GM12878 (cell line): ENCODE measurements around the gene ADAMTSL3. TPM values are rescaled to one million over a fixed set of nuclear protein-coding genes. Genes with fewer than 3 reads are reported as not detected.
A peak's percentile ranks its signal among the peaks of the same experiment; 100 is the strongest.

Experiments used
- ATAC-seq: fragments of 200-7000 bp; cut with Tn5 transposase; 3 replicates; pipeline ENCODE4 v1.9.1; 2020; ENCODE audit warnings: mild to moderate bottlenecking, moderate library complexity
- BruUV-seq: library from RNA; stranded (reverse); fragments of 400-500 nt; replicated peaks from 2 replicates; lab custom pipeline; 2021; lab: Mats Ljungman, UMichigan
- CTCF ChIA-PET: fragments of 300-600 bp; sonication (Branson Sonifier 250); formaldehyde crosslinking; extraction: SDS; loops from one replicate; lab custom pipeline; 2021; ENCODE audit warnings: inconsistent platforms; lab: Yijun Ruan, JAX
- POLR2A ChIA-PET: fragments of 350-600 bp; formaldehyde crosslinking; extraction: SDS; loops from one replicate; lab custom pipeline; 2021; ENCODE audit warnings: inconsistent platforms; lab: Charles Lee
- RAD21 ChIA-PET: fragments of 300-600 bp; sonication (Branson Sonifier 250); formaldehyde crosslinking; loops from one replicate; lab custom pipeline; 2023; ENCODE audit warnings: antibody characterized with exemption; ENCODE audit not compliant: unreplicated experiment; lab: Charles Lee
- SMC1A ChIA-PET: fragments of 300-600 bp; sonication (Branson Sonifier 250); formaldehyde crosslinking; loops from one replicate; lab custom pipeline; 2023; ENCODE audit not compliant: unreplicated experiment, uncharacterized antibody; lab: Charles Lee
- DNase-seq: peaks from one replicate; pipeline ENCODE4 v3.0.0-alpha.2; 2011; ENCODE audit warnings: low read depth, low spot score
- FAIRE-seq: peaks from 3 replicates; lab custom pipeline; 2011; peaks lifted over from hg19 to GRCh38; lab: Jason Lieb, UNC
- H2AFZ ChIP-seq: 2 replicates; pipeline ENCODE4 v1.6.0; 2011; ENCODE audit warnings: low read depth, low read length, control low read depth; ENCODE audit not compliant: control insufficient read depth
- H3K27ac ChIP-seq: 2 replicates; pipeline ENCODE4 v1.5.1; 2011; ENCODE audit warnings: control low read depth; ENCODE audit not compliant: control insufficient read depth, insufficient read depth
- H3K27me3 ChIP-seq, 2 experiments: replicated peaks in 1 of 2; 2 replicates each; pipeline versions ENCODE4 v1.6.0 to v1.6.1; 2011; ENCODE audit warnings: low read length in 1 of 2; ENCODE audit not compliant: control insufficient read depth in 2 of 2, insufficient read depth in 2 of 2
- H3K36me3 ChIP-seq, 2 experiments: 2 replicates each; pipeline ENCODE4 v1.5.1; 2011; ENCODE audit warnings: low read length in 1 of 2; ENCODE audit not compliant: control insufficient read depth in 2 of 2, insufficient read depth in 2 of 2
- H3K4me1 ChIP-seq: 2 replicates; pipeline ENCODE4 v1.6.1; 2011; ENCODE audit warnings: mild to moderate bottlenecking, low read length, moderate library complexity, mixed read lengths; ENCODE audit not compliant: control insufficient read depth, insufficient read depth
- H3K4me2 ChIP-seq: 2 replicates; pipeline ENCODE4 v1.6.0; 2011; ENCODE audit warnings: control low read depth; ENCODE audit not compliant: control insufficient read depth, insufficient read depth
- H3K4me3 ChIP-seq: fragments of 200-600 bp; sonication (generic); 2 replicates; pipeline ENCODE4 v1.5.1; 2016
- H3K79me2 ChIP-seq: 2 replicates; pipeline ENCODE4 v1.6.0; 2011; ENCODE audit warnings: low read length; ENCODE audit not compliant: control insufficient read depth, insufficient read depth
- H3K9ac ChIP-seq: 2 replicates; pipeline ENCODE4 v1.8.0; 2011; ENCODE audit warnings: low read length, control low read depth, mixed read lengths; ENCODE audit not compliant: control insufficient read depth, insufficient read depth
- H3K9me3 ChIP-seq: replicated peaks from 3 replicates; pipeline ENCODE4 v1.5.1; 2011; ENCODE audit warnings: mild to moderate bottlenecking, low read length; ENCODE audit not compliant: control insufficient read depth, insufficient read depth
- H4K20me1 ChIP-seq: 2 replicates; pipeline ENCODE4 v1.6.0; 2011; ENCODE audit not compliant: control insufficient read depth, insufficient read depth
- ASH2L ChIP-seq: fragments of 300-600, 200-600 bp; sonication (generic); IDR thresholded peaks from 2 replicates; pipeline ENCODE4 v1.6.1; 2017; ENCODE audit warnings: low read depth, mild to moderate bottlenecking, borderline replicate concordance
- BRCA1 ChIP-seq: IDR thresholded peaks from 2 replicates; pipeline ENCODE4 v1.6.1; 2011; ENCODE audit warnings: low read depth, low read length, improper control_type of control experiment
- CREM ChIP-seq: IDR thresholded peaks from 2 replicates; pipeline ENCODE4 v1.6.1; 2014; ENCODE audit warnings: antibody characterized with exemption, low read depth
- CTCF ChIP-seq, 3 experiments: IDR thresholded peaks in 2 of 3; conservative IDR thresholded peaks in 1 of 3; 2 replicates each; pipeline ENCODE4 v1.5.1; 2011; ENCODE audit warnings: low read depth in 3 of 3, low read length in 3 of 3, mild to moderate bottlenecking in 3 of 3, control low read depth in 2 of 3, moderate library complexity in 2 of 3, inconsistent platforms in 1 of 3, mixed read lengths in 1 of 3; ENCODE audit not compliant: control insufficient read depth in 2 of 3, insufficient read depth in 1 of 3; ENCODE audit errors: extremely low read depth in 1 of 3
- IRF3 ChIP-seq: fragments of 450-650 bp; IDR thresholded peaks from 2 replicates; pipeline ENCODE4 v1.6.1; 2014; ENCODE audit warnings: mild to moderate bottlenecking
- PBX3 ChIP-seq: IDR thresholded peaks from 2 replicates; pipeline ENCODE4 v1.6.1; 2011; ENCODE audit warnings: mild to moderate bottlenecking, low read depth, low read length, moderate library complexity; ENCODE audit not compliant: insufficient replicate concordance
- POLR2AphosphoS2 ChIP-seq: IDR thresholded peaks from 2 replicates; pipeline ENCODE4 v1.6.1; 2011; ENCODE audit warnings: low read depth, mild to moderate bottlenecking, low read length, improper control_type of control experiment, moderate library complexity
- RAD21 ChIP-seq: IDR thresholded peaks from 2 replicates; pipeline ENCODE4 v1.6.1; 2011; ENCODE audit warnings: mild to moderate bottlenecking, low read depth, low read length, moderate library complexity; ENCODE audit not compliant: insufficient read depth
- RELB ChIP-seq: fragments of 450-650 bp; IDR thresholded peaks from 2 replicates; pipeline ENCODE4 v1.6.1; 2017; ENCODE audit warnings: low read depth, mild to moderate bottlenecking, moderate library complexity
- SMC3 ChIP-seq: IDR thresholded peaks from 2 replicates; pipeline ENCODE4 v1.6.1; 2011; ENCODE audit warnings: low read length, improper control_type of control experiment, borderline replicate concordance
- WGBS: methylation state at CpG from one replicate; pipeline ENCODE4 v1.1.6; 2016; ENCODE audit warnings: low lambda C conversion rate; ENCODE audit not compliant: insufficient replicate concordance, insufficient coverage; ENCODE audit errors: missing lambda C conversion rate; 5-methylcytosine and 5-hydroxymethylcytosine counted together
- in situ Hi-C: fragments of 300-500 bp; cut with MboI; formaldehyde crosslinking; loops from 9 replicates; pipeline ENCODE4 v1.14.3; 2018; ENCODE audit warnings: mixed read lengths
- intact Hi-C: fragments of 100-400 bp; cut with micrococcal nuclease; formaldehyde crosslinking; loops from one replicate; pipeline ENCODE4 v1.14.2; 2022; ENCODE audit not compliant: unreplicated experiment
- polyA plus RNA-seq, 11 experiments: library from polyadenylated mRNA; depleted of rRNA in 4 of 11; unstranded in 6 of 11; stranded (reverse) in 5 of 11; fragments of >200 nt; fragmentation: Nextera tagmentation in 4 of 11; fragmentation: Illumina TruSeq in 1 of 11; extraction: Ambion mirVana in 4 of 11; extraction: Trizol in 1 of 11; gene quantifications; 1 replicate in 1 of 11; 2 replicates in 10 of 11; pipeline versions ENCODE4 v1.2.1 to v1.2.3, GENCODE V29; 2011 to 2016; ENCODE audit warnings: inconsistent platforms in 2 of 11, missing spikeins in 2 of 11, low read depth in 1 of 11
- total RNA-seq, 4 experiments: library from RNA; depleted of rRNA in 3 of 4; stranded (reverse); fragments of >200 nt in 3 of 4; fragmentation: Illumina TruSeq in 1 of 4; extraction: Trizol in 1 of 4; gene quantifications; 2 replicates each; pipeline versions ENCODE4 v1.2.1 to v1.2.3, GENCODE V29; 2013 to 2021

Gene ADAMTSL3
- total and polyA plus RNA-seq, 10 of the 15 experiments (the other 5 are each of a cell fraction or from before 2014, with no cell fraction given): 0.01 to 0.28 (median 0.13) TPM

- no peak overlapping the region for H3K27ac ChIP-seq
- H3K27me3 ChIP-seq: no peaks in the 10 kb centered on the region
- no peaks in the 10 kb centered on the region for H3K9me3 ChIP-seq
- intact Hi-C loops (loop anchor here (1.0 to 2.0 kb wide), 2 partner anchors 301 to 597 kb away; no protein-coding TSS in a partner anchor), in situ Hi-C loops (loop anchor here (10.0 kb wide), 1 partner anchor 781 kb away; no protein-coding TSS in a partner anchor)
- H4K20me1 ChIP-seq: no peaks in the 10 kb centered on the region
- H3K4me1 ChIP-seq: no peaks in the 10 kb centered on the region
- CTCF ChIA-PET: interaction anchor here (0.7 to 2.4 kb wide), 26 partner anchors 10 to 597 kb away, joined by 3 to 13 read pairs (median 4); no protein-coding TSS in a partner anchor
- SMC1A ChIA-PET: interaction anchor here (0.9 to 2.0 kb wide), 8 partner anchors 24 to 787 kb away, joined by 3 to 10 read pairs (median 4); no protein-coding TSS in a partner anchor
- H3K79me2 ChIP-seq: no peaks in the 10 kb centered on the region
- no peak overlapping the region for H3K4me3 ChIP-seq
- TF ChIP-seq SMC3: peak; percentile 60; the same call in 1 of the 2 replicates
- no peak for TF ChIP-seq IRF3
- peak; percentile 78 for TF ChIP-seq RAD21
- no peak for TF ChIP-seq BRCA1
- peak; percentile 52 to 64 (median 64); a peak in 5 of 6 replicates for TF ChIP-seq CTCF (IDR thresholded peaks at IDR 0.05 in 2 of 3, conservative IDR thresholded peaks at IDR 0.05 in 1 of 3; ENCODE audit: control insufficient read depth in 2 of 3, extremely low read depth in 1 of 3, insufficient read depth in 1 of 3, low read depth in 3 of 3, low read length in 3 of 3)
- no peak for TF ChIP-seq RELB
- no peak for TF ChIP-seq CREM
- no peak for TF ChIP-seq PBX3
- no peak for TF ChIP-seq POLR2AphosphoS2
- TF ChIP-seq ASH2L: no peak
- RAD21 ChIA-PET: no interaction called here
- H3K9ac ChIP-seq: no peak overlapping the region
- POLR2A ChIA-PET: no interaction called here
- DNase-seq (no peak), ATAC-seq (peak; percentile 93), FAIRE-seq (peak; percentile 92)
- WGBS: 0% methylated on average over 2 of the region's 2 CpGs
- no peak overlapping the region for H3K4me2 ChIP-seq
- no TSS peak for BruUV-seq
- H2AFZ ChIP-seq: no peak overlapping the region
- H3K36me3 ChIP-seq: no peaks in the 10 kb centered on the region
Measured at GRCh38 chr15:84035399-84035766, 381.5 kb downstream of the ADAMTSL3 start.
